ENCODE data around the gene ZNF738.

DNA sequence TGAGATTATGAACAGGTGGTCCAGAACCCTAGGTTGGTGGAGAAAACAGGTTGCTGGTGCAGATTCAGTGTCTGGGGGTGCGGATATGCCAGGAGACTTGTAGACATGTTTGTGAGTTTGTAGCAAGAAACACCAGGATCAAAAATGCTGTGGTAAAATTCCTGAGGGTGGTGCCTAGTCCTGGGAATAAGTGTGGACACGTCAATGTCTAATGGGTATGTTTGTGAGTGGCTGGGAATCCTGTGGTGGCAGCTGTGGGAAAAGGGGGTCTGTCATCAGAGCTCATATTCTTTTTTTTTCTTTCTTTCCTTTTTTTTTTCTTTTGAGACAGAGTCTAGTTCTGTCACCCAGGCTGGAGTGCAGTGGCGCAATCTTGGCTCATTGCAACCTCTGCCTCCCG, 36.8 kb upstream of the ZNF738 start:
- no peak for TF ChIP-seq POLR2AphosphoS5 (IDR thresholded peaks at IDR 0.05; ENCODE audit: borderline replicate concordance, low read depth, low read length)
- no peak for TF ChIP-seq EZH2 (IDR thresholded peaks at IDR 0.05)
